Iris pigment epithelial cell (primary cell): ENCODE measurements around the gene SCAND1.
A peak's percentile ranks its signal among the peaks of the same experiment; 100 is the strongest.

ENCODE experiments used
- DNase-seq: peaks from one replicate; pipeline ENCODE4 v3.0.0-alpha.2; 2011; ENCODE audit warnings: low read depth

SCAND1 gene

DNA sequence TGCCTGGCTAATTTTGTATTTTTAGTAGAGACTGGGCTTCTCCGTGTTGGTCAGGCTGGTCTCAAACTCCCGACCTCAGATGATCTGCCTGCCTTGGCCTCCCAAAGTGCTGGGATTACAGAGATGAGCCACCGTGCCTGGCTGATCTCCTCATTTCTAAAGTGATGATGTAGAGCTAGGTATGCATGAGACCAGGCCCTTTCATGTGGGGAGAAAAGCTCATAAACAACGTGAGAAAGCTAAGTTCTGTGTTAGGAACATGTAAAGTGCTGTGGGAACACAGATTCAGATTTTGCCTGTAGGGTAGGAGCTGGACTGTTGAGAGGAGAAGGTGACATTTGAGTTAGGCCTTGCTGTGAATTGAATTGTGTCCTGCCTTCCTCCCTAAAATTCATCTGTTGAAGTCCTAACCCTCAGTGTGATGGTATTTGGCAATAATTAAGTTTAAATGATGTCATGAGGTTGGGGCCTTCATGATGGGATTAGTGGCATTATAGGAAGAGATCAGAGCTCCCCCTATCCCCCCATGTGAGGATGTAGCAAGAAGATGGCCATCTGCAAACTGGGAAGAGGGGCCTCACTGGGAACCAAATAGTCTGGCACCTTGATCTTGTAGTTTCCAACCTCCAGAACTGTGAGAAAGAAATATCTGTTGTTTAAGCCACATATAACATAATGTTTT is 49.2 kb downstream of the SCAND1 start:
- DNase-seq = no peak

DNA sequence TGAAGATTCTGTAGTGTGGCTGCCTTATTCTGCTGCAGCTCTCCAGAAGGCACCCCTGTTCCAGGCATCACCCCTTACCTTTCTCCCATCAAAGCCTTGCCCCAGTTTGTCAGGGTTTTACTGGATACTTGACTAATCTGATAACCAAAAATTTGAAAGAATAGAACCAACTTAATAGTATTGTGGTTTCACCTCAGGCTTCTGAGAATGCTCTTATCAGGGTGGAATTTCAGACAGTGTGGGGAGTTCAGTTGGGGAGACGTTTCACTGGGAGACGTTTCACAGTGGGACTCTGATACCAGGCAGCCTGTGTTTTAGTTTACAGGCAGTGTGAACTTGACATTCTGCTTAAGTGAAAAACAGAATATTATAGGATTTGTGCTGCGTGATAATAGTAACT is 50.5 kb downstream of the SCAND1 start:
- DNase-seq = peak; percentile 40
